Erythroblast (primary cell): ENCODE data around the gene DEXI.
A peak's percentile ranks its signal among the peaks of the same experiment; 100 is the strongest.

Source experiments
- DNase-seq, 2 experiments: peaks; one replicate each; lab custom pipeline; 2025; lab: John Stamatoyannopoulos, UW
- GATA1 ChIP-seq: IDR thresholded peaks from 2 replicates; pipeline ENCODE4 v1.6.1; 2011; ENCODE audit warnings: low read depth, mild to moderate bottlenecking, control low read depth, low read length, moderate library complexity
- POLR2A ChIP-seq: IDR thresholded peaks from 2 replicates; pipeline ENCODE4 v1.6.1; 2011; ENCODE audit warnings: mild to moderate bottlenecking, low read length

The DEXI gene

GRCh38 chr16:10961231-10961630, 19.0 kb upstream of the DEXI start:
- TF ChIP-seq GATA1 (no peak), POLR2A (peak; percentile 47)
- peak in 1 of 2 experiments; percentile 27 for DNase-seq

DNA sequence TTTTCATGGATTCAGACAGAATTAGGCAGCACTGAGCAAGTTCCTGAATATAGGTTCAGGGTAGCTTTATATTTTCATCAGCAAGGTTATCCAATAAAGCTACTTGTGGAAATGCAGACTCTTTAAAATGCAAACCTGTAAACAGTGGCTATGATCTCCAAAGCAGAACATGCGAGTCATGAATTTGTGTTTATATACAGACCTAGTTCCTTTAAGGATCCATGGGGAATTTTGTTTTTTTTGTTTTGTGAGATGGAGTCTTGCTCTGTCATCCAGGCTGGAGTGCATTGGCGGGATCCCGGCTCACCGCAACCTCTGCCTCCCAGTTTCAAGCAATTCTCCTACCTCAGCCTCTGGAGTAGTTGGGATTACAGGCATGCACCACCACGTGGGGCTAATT, 16.9 kb upstream of the DEXI start:
- no peak for DNase-seq
- no peak for TF ChIP-seq GATA1
- TF ChIP-seq POLR2A, result no peak

GRCh38 chr16:10957771-10958482, 15.7 kb upstream of the DEXI start:
- DNase-seq, result peak; percentile 13 to 45

DNA sequence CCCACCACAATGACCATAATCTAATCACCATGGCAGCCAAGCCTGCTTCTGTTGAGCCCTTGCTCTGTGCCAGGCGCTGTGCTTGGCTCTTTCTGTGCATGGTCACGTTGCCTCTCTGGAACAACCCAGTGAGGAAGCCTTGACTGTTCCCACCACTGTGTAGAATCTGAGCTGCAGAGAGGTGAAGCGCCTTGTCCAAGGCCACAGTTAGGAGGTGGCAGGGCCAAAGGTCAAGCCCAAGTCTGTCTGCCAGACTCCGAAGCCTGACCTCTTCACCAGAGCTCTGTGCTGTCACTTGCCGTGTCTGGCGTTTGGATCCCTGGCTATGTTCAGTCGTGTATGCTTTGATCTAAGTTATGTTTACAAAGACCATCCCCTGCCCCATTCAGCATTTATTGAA, 12.6 kb upstream of the DEXI start:
- DNase-seq, result no peak
- TF ChIP-seq GATA1 (no peak), POLR2A (no peak)

More at GRCh38 chr16:10957771-10958482, 15.7 kb upstream of the DEXI start:
- TF ChIP-seq GATA1 (no peak), POLR2A (no peak)

- TF ChIP-seq POLR2A, result no peak
- no peak for TF ChIP-seq GATA1
- DNase-seq, result no peak
Measured at GRCh38 chr16:10951026-10951425, 8.8 kb upstream of the DEXI start.

DNA sequence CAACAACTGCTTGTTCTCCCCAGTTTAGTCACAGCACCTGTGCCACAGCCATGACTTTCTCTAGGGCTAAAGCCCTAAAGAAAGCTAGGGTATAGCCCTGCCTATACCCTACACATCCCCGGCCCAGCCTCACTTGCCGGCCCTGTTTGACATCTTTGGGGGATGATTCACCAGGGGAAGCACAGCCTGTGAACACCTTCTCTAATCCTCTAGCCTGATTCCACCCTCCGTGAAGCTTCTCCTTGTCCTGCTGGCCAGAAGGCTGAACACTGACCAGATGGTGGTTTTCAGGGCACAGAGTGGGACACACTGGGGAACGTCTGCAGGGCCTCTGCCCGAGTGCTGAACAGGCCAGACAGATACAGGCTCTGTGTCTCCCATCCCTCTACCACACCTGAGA, 8.1 kb upstream of the DEXI start:
- no peak for TF ChIP-seq POLR2A
- TF ChIP-seq GATA1, result no peak
- no peak for DNase-seq

- DNase-seq, result no peak
- TF ChIP-seq GATA1 (no peak), POLR2A (no peak)
Measured at GRCh38 chr16:10949424-10949970, 7.2 kb upstream of the DEXI start.

- no peak for DNase-seq
- no peak for TF ChIP-seq GATA1
Measured at GRCh38 chr16:10947211-10947787, 5.0 kb upstream of the DEXI start.

DNA sequence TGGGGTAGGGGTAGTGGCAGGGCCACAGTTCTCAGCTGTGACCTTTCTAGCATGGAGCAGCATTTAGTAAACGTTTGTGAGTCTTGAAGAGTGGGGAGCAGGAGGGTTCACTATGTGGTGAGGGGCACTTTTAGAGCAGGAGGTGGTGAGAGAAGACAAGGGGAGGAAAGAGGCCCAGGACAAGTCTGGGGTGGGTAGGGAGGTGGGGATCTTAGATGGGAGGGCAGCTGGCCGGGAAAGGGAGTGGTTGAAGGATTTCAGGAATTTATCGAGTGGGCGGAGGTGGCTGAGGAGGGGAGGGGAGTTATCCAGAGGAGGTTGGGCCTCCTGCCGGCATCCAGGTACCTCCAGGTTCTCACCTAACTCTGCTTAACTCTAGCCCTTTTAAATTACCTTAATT, 4.0 kb upstream of the DEXI start:
- no peak for TF ChIP-seq GATA1
- no peak for TF ChIP-seq POLR2A
- no peak for DNase-seq

- TF ChIP-seq POLR2A (no peak), GATA1 (no peak)
- no peak for DNase-seq
Measured at GRCh38 chr16:10945065-10945787, 3.0 kb upstream of the DEXI start.

- DNase-seq, result peak; percentile 97 to 98
- peak; percentile 76 for TF ChIP-seq POLR2A
- TF ChIP-seq GATA1, result no peak
Measured at GRCh38 chr16:10944249-10945064, 2.2 kb upstream of the DEXI start, which contains the start of gene CLEC16A. CLEC16A (plus strand) TSS chr16:10944564; CDS start chr16:10944718, 154 bp downstream.

- TF ChIP-seq GATA1 (no peak), POLR2A (no peak)
- DNase-seq, result no peak
Measured at GRCh38 chr16:10943064-10943353, 741 bp upstream of the DEXI start.

GRCh38 chr16:10941935-10942351, 325 bp downstream of the DEXI start:
- peak; percentile 37 to 62 for DNase-seq

DNA sequence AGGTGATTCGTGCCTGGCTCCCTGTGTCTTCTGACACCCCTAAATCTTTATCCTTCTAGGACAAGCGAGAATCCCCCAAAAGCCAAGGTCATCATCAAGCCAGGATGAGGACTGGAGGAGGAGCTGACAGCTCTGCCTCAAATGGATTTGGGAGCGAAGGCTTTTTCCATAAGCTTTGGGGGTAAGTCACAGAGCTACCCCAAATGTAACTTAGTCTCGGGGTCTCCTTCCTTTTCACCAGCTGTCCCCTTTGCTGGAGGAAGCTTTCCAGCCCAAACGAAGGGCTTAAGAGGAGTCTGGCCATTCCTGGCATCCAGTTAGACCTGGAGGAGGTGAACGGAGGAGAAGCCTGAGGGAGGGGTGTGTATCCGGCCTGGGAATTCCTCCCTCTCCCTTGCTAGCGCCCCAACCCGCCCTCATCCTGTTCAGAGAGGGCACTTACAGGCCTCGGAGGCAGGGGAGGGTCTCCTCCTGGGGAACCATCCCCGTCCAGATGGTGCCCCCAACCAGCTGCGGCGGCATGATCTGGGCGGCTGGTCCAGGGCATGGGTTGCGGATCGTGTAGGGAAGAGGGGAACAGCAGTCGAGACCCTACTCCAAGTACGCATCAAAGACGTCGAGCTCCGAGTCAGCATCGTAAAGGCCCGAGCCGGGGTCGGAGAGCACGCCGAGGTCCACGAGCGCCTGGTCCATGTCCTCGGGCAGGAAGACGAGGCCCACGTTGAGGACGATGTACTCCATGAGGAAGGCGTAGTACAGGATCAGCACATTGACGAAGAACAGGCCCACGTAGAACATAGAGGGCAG, 938 bp downstream of the DEXI start:
- no peak for TF ChIP-seq POLR2A
- no peak for TF ChIP-seq GATA1
- peak; percentile 35 to 55 for DNase-seq
